Bronchial epithelial cell (primary cell): ENCODE data around the gene HERC2. TPM values are rescaled to one million over a fixed set of nuclear protein-coding genes. Genes with fewer than 3 reads are reported as not detected.
A peak's percentile ranks its signal among the peaks of the same experiment; 100 is the strongest.
"Not testable (repeated sequence)": the region's sequence is repeated elsewhere in the genome, so short reads cannot be mapped to it uniquely, and the experiment has no call there.

Source experiments
- DNase-seq: peaks from one replicate; pipeline ENCODE4 v3.0.0-alpha.2; 2010; ENCODE audit warnings: low read depth
- FAIRE-seq: peaks from 2 replicates; lab custom pipeline; 2011; peaks lifted over from hg19 to GRCh38; lab: Jason Lieb, UNC
- H3K27me3 ChIP-seq: 2 replicates; pipeline ENCODE4 v1.5.1; 2011; ENCODE audit warnings: low read length; ENCODE audit not compliant: control insufficient read depth, insufficient read depth
- H3K36me3 ChIP-seq: 2 replicates; pipeline ENCODE4 v1.5.1; 2011; ENCODE audit warnings: low read length; ENCODE audit not compliant: control insufficient read depth, insufficient read depth
- H3K4me3 ChIP-seq: 2 replicates; pipeline ENCODE4 v1.5.1; 2011; ENCODE audit warnings: mild to moderate bottlenecking, low read depth, low read length, control low read depth
- CTCF ChIP-seq: IDR thresholded peaks from 2 replicates; pipeline ENCODE4 v1.5.1; 2011; ENCODE audit warnings: mild to moderate bottlenecking, moderate library complexity, low read length, control low read depth, inconsistent platforms; ENCODE audit not compliant: insufficient read depth, severe bottlenecking
- total RNA-seq: library from RNA; depleted of rRNA; stranded (reverse); fragments of >200 nt; gene quantifications from 2 replicates; pipeline ENCODE4 v1.2.1, GENCODE V29; 2014

The HERC2 gene
- total RNA-seq, 1 donor from 2014 or later, result 22.6 TPM

- no peak overlapping the region for H3K4me3 ChIP-seq
- FAIRE-seq (no peak), DNase-seq (peak; percentile 52)
- peaks cover 12% of the 10 kb centered on the region for H3K36me3 ChIP-seq
- TF ChIP-seq CTCF, result peak; percentile 59
- H3K27me3 ChIP-seq, result no peaks in the 10 kb centered on the region
These were observed 196.0 kb downstream of the HERC2 start for GRCh38 chr15:28125673-28126651.

GRCh38 chr15:28124841-28125240 is 197.1 kb downstream of the HERC2 start:
- FAIRE-seq, result no peak

GRCh38 chr15:28123408-28124023 is 198.5 kb downstream of the HERC2 start:
- Histone ChIP-seq H3K4me3 (no peak overlapping the region), H3K27me3 (no peaks in the 10 kb centered on the region), H3K36me3 (peaks cover 14% of the 10 kb centered on the region)
- FAIRE-seq (peak; percentile 94), DNase-seq (peak; percentile 96)
- peak; percentile 74 for TF ChIP-seq CTCF

More at GRCh38 chr15:28124841-28125240, 197.1 kb downstream of the HERC2 start:
- TF ChIP-seq CTCF, result no peak
- DNase-seq, result no peak
- H3K36me3 ChIP-seq, result peaks cover 14% of the 10 kb centered on the region
- no peak overlapping the region for H3K4me3 ChIP-seq
- H3K27me3 ChIP-seq, result no peaks in the 10 kb centered on the region

- DNase-seq, result no peak
- no peak for FAIRE-seq
- no peak for TF ChIP-seq CTCF
- peaks cover 15% of the 10 kb centered on the region for H3K36me3 ChIP-seq
- H3K27me3 ChIP-seq, result no peaks in the 10 kb centered on the region
- no peak overlapping the region for H3K4me3 ChIP-seq
These were observed 199.7 kb downstream of the HERC2 start for GRCh38 chr15:28122038-28122949.

- not testable (repeated sequence) for DNase-seq, FAIRE-seq
- H3K36me3 ChIP-seq, result peaks cover 20% of the 10 kb centered on the region
These were observed 200.4 kb downstream of the HERC2 start for GRCh38 chr15:28121577-28121976.

More at GRCh38 chr15:28121577-28121976, 200.4 kb downstream of the HERC2 start:
- H3K27me3 ChIP-seq, H3K4me3 ChIP-seq: not testable (repeated sequence)
